ENCODE measurements around the gene HKDC1.
"Not testable (repeated sequence)": the region's sequence is repeated elsewhere in the genome, so short reads cannot be mapped to it uniquely, and the experiment has no call there.

Gene HKDC1

GRCh38 chr10:69281507-69282413 is 61.6 kb downstream of the HKDC1 start:
- Histone ChIP-seq H3K4me3 (ENCODE audit: extremely low read depth, insufficient read depth, low read length, poor library complexity, severe bottlenecking) (no peak overlapping the region), H3K4me1 (ENCODE audit: control insufficient read depth, insufficient read depth, low read length, poor library complexity, severe bottlenecking) (peaks cover 13% of the 10 kb centered on the region), H3K9me3 (ENCODE audit: control insufficient read depth, low read length) (no peaks in the 10 kb centered on the region), H3K36me3 (ENCODE audit: control insufficient read depth, insufficient read depth, low read length) (no peaks in the 10 kb centered on the region), H3K27ac (ENCODE audit: low read depth, low read length, severe bottlenecking) (no peak overlapping the region)
- WGBS, 2 experiments (ENCODE audit: insufficient coverage in 2 of 2): 96 to 97% methylated on average over 7 to 8 of the region's 8 CpGs

GRCh38 chr10:69284402-69284801 is 64.3 kb downstream of the HKDC1 start:
- H3K4me3 ChIP-seq (ENCODE audit: extremely low read depth, insufficient read depth, low read length, poor library complexity, severe bottlenecking); H3K36me3 ChIP-seq (ENCODE audit: control insufficient read depth, insufficient read depth, low read length); H3K4me1 ChIP-seq (ENCODE audit: control insufficient read depth, insufficient read depth, low read length, poor library complexity, severe bottlenecking); H3K27ac ChIP-seq (ENCODE audit: low read depth, low read length, severe bottlenecking); H3K9me3 ChIP-seq (ENCODE audit: control insufficient read depth, low read length): not testable (repeated sequence)
- WGBS, 2 experiments (ENCODE audit: insufficient coverage in 2 of 2): 92 to 99% methylated on average over 6 of the region's 6 CpGs

- Histone ChIP-seq H3K4me1 (ENCODE audit: control insufficient read depth, insufficient read depth, low read length, poor library complexity, severe bottlenecking) (no peaks in the 10 kb centered on the region), H3K36me3 (ENCODE audit: control insufficient read depth, insufficient read depth, low read length) (no peaks in the 10 kb centered on the region), H3K4me3 (ENCODE audit: extremely low read depth, insufficient read depth, low read length, poor library complexity, severe bottlenecking) (no peak overlapping the region), H3K9me3 (ENCODE audit: control insufficient read depth, low read length) (no peaks in the 10 kb centered on the region), H3K27ac (ENCODE audit: low read depth, low read length, severe bottlenecking) (no peak overlapping the region)
- WGBS, 2 experiments (ENCODE audit: insufficient coverage in 2 of 2): 67 to 81% methylated on average over 1 to 3 of the region's 4 CpGs
Observed at GRCh38 chr10:69285699-69286098, 65.6 kb downstream of the HKDC1 start.

- Histone ChIP-seq H3K9me3 (ENCODE audit: control insufficient read depth, low read length) (no peaks in the 10 kb centered on the region), H3K4me1 (ENCODE audit: control insufficient read depth, insufficient read depth, low read length, poor library complexity, severe bottlenecking) (no peaks in the 10 kb centered on the region), H3K36me3 (ENCODE audit: control insufficient read depth, insufficient read depth, low read length) (no peaks in the 10 kb centered on the region), H3K27ac (ENCODE audit: low read depth, low read length, severe bottlenecking) (no peak overlapping the region), H3K4me3 (ENCODE audit: extremely low read depth, insufficient read depth, low read length, poor library complexity, severe bottlenecking) (no peak overlapping the region)
- 100% methylated on average over 1 of the region's 4 CpGs for WGBS, 2 experiments (ENCODE audit: insufficient coverage in 2 of 2)
Observed at GRCh38 chr10:69287181-69287580, 67.0 kb downstream of the HKDC1 start.

- no peaks in the 10 kb centered on the region for H3K36me3 ChIP-seq (ENCODE audit: control insufficient read depth, insufficient read depth, low read length)
- H3K27ac ChIP-seq (ENCODE audit: low read depth, low read length, severe bottlenecking): no peak overlapping the region
- H3K4me3 ChIP-seq (ENCODE audit: extremely low read depth, insufficient read depth, low read length, poor library complexity, severe bottlenecking): no peak overlapping the region
- no peaks in the 10 kb centered on the region for H3K9me3 ChIP-seq (ENCODE audit: control insufficient read depth, low read length)
- H3K4me1 ChIP-seq (ENCODE audit: control insufficient read depth, insufficient read depth, low read length, poor library complexity, severe bottlenecking): peaks cover 4% of the 10 kb centered on the region
- 90 to 91% methylated on average over 4 of the region's 4 CpGs for WGBS, 2 experiments (ENCODE audit: insufficient coverage in 2 of 2)
Observed at GRCh38 chr10:69290993-69291392, 70.9 kb downstream of the HKDC1 start.

GRCh38 chr10:69292459-69292858 is 72.3 kb downstream of the HKDC1 start:
- H3K4me3 ChIP-seq (ENCODE audit: extremely low read depth, insufficient read depth, low read length, poor library complexity, severe bottlenecking): no peak overlapping the region
- no peak overlapping the region for H3K27ac ChIP-seq (ENCODE audit: low read depth, low read length, severe bottlenecking)
- WGBS, 2 experiments (ENCODE audit: insufficient coverage in 2 of 2): 100% methylated on average over 1 of the region's 3 CpGs; no CpG with 5 or more reads in 1 of the 2 experiments
- peaks cover 4% of the 10 kb centered on the region for H3K4me1 ChIP-seq (ENCODE audit: control insufficient read depth, insufficient read depth, low read length, poor library complexity, severe bottlenecking)
- no peaks in the 10 kb centered on the region for H3K9me3 ChIP-seq (ENCODE audit: control insufficient read depth, low read length)
- no peaks in the 10 kb centered on the region for H3K36me3 ChIP-seq (ENCODE audit: control insufficient read depth, insufficient read depth, low read length)

- 89 to 98% methylated on average over 6 to 9 of the region's 11 CpGs for WGBS, 2 experiments (ENCODE audit: insufficient coverage in 2 of 2)
- Histone ChIP-seq H3K4me3 (ENCODE audit: extremely low read depth, insufficient read depth, low read length, poor library complexity, severe bottlenecking) (no peak overlapping the region), H3K9me3 (ENCODE audit: control insufficient read depth, low read length) (no peaks in the 10 kb centered on the region), H3K4me1 (ENCODE audit: control insufficient read depth, insufficient read depth, low read length, poor library complexity, severe bottlenecking) (peaks cover 4% of the 10 kb centered on the region), H3K36me3 (ENCODE audit: control insufficient read depth, insufficient read depth, low read length) (no peaks in the 10 kb centered on the region), H3K27ac (ENCODE audit: low read depth, low read length, severe bottlenecking) (no peak overlapping the region)
Observed at GRCh38 chr10:69295027-69295636, 75.0 kb downstream of the HKDC1 start.

GRCh38 chr10:69303632-69304051 is 83.5 kb downstream of the HKDC1 start:
- Histone ChIP-seq H3K9me3 (ENCODE audit: control insufficient read depth, low read length) (no peaks in the 10 kb centered on the region), H3K4me1 (ENCODE audit: control insufficient read depth, insufficient read depth, low read length, poor library complexity, severe bottlenecking) (no peaks in the 10 kb centered on the region), H3K36me3 (ENCODE audit: control insufficient read depth, insufficient read depth, low read length) (no peaks in the 10 kb centered on the region), H3K4me3 (ENCODE audit: extremely low read depth, insufficient read depth, low read length, poor library complexity, severe bottlenecking) (no peak overlapping the region), H3K27ac (ENCODE audit: low read depth, low read length, severe bottlenecking) (no peak overlapping the region)
- WGBS, 2 experiments (ENCODE audit: insufficient coverage in 2 of 2): 83 to 93% methylated on average over 2 of the region's 3 CpGs

- no peaks in the 10 kb centered on the region for H3K9me3 ChIP-seq (ENCODE audit: control insufficient read depth, low read length)
- H3K27ac ChIP-seq (ENCODE audit: low read depth, low read length, severe bottlenecking): no peak overlapping the region
- no peak overlapping the region for H3K4me3 ChIP-seq (ENCODE audit: extremely low read depth, insufficient read depth, low read length, poor library complexity, severe bottlenecking)
- 100% methylated on average over 2 of the region's 2 CpGs; no CpG with 5 or more reads in 1 of the 2 experiments for WGBS, 2 experiments (ENCODE audit: insufficient coverage in 2 of 2)
- no peaks in the 10 kb centered on the region for H3K36me3 ChIP-seq (ENCODE audit: control insufficient read depth, insufficient read depth, low read length)
- H3K4me1 ChIP-seq (ENCODE audit: control insufficient read depth, insufficient read depth, low read length, poor library complexity, severe bottlenecking): peaks cover 6% of the 10 kb centered on the region
Observed at GRCh38 chr10:69306421-69306820, 86.3 kb downstream of the HKDC1 start.

GRCh38 chr10:69307434-69307833 is 87.3 kb downstream of the HKDC1 start:
- Histone ChIP-seq H3K4me1 (ENCODE audit: control insufficient read depth, insufficient read depth, low read length, poor library complexity, severe bottlenecking) (peaks cover 13% of the 10 kb centered on the region), H3K9me3 (ENCODE audit: control insufficient read depth, low read length) (no peaks in the 10 kb centered on the region), H3K4me3 (ENCODE audit: extremely low read depth, insufficient read depth, low read length, poor library complexity, severe bottlenecking) (no peak overlapping the region), H3K27ac (ENCODE audit: low read depth, low read length, severe bottlenecking) (no peak overlapping the region), H3K36me3 (ENCODE audit: control insufficient read depth, insufficient read depth, low read length) (no peaks in the 10 kb centered on the region)
- WGBS, 2 experiments (ENCODE audit: insufficient coverage in 2 of 2): 100% methylated on average over 1 of the region's 4 CpGs; no CpG with 5 or more reads in 1 of the 2 experiments

- not testable (repeated sequence) for H3K4me3 ChIP-seq (ENCODE audit: extremely low read depth, insufficient read depth, low read length, poor library complexity, severe bottlenecking); H3K9me3 ChIP-seq (ENCODE audit: control insufficient read depth, low read length); H3K27ac ChIP-seq (ENCODE audit: low read depth, low read length, severe bottlenecking); H3K36me3 ChIP-seq (ENCODE audit: control insufficient read depth, insufficient read depth, low read length)
- 97 to 100% methylated on average over 4 to 8 of the region's 10 CpGs for WGBS, 2 experiments (ENCODE audit: insufficient coverage in 2 of 2)
- H3K4me1 ChIP-seq (ENCODE audit: control insufficient read depth, insufficient read depth, low read length, poor library complexity, severe bottlenecking): peaks cover 20% of the 10 kb centered on the region
Observed at GRCh38 chr10:69308304-69308703, 88.2 kb downstream of the HKDC1 start.
